ENCODE data around the gene NUP214.
A peak's percentile ranks its signal among the peaks of the same experiment; 100 is the strongest.

Gene NUP214

DNA sequence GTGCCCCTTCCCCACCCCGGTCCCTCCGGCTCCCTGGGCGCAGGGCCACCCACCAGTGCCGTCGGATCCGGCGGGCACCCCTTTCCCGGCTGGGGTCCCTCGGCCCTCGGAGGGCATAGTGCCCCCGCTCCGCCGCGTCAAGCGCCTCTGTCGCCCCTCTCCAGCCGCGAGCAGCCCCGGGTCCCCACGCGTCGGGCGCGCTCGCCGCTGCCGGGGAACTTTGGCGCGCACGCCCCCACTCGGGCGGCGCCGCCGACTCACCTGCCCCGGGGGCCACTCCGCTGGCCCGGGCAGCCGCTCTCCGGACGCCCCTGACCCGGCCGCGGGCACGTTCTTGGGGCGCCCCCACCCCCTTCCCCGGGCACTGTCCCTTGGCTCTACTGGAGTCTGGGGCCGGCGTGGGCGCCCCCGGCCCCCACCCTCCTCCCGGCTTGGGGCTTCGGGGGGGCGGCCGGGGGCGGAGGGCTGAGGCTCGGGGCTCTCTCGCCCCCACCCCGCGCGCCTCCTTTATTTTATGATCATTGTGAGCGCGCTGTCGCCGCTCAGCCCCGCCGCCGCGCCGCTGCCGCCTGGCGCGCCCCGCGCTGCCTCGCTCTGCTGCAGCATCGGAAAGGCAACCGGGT is 152.0 kb downstream of the NUP214 start:
- no peak for DNase-seq (ENCODE audit: low spot score)

DNA sequence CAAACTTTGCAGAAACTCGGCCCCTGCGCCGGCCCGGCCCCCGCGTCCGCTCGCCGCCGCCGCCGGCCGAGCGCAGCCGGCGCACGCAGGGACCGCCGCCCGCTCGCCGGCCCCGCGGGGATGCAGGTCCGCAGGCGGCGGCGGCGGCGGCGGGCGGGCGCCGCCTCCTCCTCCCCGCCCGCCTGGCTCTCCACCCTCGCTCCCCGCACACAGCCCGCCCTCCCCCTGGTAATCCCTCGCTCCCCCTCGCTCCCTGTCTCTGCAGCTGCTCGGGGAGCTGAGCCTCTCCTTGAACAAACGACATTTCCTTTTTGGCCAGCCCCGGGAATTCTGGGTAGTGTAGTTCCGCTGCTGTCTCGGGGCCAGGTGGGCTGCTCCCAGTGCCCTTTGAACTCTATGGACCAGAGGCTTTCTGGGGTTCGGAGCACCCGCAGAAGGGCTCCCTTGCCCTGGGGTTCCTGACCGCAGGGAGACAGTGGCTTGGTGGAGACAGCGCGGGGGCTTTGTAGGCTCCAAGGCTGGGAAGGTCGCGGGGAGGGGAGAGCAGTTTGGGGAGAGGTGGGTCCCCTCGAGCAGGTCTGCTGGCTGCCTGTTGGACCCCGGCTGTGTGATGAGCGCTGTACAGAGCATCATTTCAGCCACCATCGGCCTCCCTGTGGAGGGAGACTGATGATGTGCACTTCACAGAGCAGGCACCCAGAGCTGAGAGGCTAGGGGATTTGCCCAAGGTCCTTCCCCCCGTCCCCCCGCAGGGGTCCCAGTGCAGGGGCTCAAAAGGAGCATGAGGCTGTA is 152.7 kb downstream of the NUP214 start:
- DNase-seq (ENCODE audit: low spot score) = peak; percentile 87

DNA sequence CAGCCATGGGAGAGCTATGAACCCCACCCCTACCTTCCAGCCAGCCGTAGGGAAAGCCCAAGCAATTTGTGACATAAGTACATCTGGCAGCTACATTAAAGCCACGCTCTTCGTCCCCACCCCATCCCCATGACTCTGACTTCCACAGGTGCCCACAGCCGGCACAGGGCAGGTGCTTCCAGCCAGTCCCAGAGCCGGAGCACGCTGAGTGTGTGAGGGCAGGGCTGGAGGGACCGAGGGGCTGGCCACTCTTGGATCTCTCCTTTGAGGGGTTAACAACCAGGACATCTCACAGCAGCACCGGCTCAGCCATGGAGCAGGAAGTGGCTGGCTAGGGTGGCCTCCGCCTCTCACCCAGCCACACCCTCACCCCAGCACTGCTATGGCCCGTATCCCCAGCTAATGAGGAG is 153.3 kb downstream of the NUP214 start:
- no peak for DNase-seq (ENCODE audit: low spot score)

DNA sequence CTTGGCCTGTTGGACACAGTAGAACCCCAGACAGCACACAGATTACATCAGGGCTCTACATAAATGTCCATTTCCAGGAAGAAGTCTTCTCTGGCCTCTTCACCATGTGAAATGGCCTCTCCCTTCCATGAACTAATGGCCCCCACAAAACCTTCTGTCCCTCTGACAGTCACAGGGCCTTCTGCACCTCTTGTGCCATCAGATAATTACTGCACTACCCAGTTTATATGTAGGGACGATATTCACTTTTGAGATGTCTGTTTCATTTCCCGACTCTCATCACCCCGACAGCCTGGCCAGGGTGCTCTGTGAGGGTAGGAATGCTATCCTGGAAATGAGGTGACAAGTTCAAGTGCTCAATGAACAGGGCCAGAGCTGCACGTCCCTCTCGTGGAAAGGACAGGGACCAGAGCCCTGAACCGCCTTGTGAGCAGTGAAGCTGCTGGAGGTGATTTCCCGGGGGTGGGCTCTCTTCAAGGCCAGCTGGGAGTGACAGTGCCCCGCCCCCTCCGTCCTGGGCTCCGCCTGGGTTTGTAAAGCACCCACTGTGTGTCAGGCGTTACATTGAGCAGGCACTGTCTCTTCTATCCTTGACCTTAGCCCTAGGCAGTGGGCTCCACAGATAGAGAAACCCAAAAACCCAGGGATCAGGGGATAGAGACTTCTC is 153.9 kb downstream of the NUP214 start:
- no peak for DNase-seq (ENCODE audit: low spot score)

DNA sequence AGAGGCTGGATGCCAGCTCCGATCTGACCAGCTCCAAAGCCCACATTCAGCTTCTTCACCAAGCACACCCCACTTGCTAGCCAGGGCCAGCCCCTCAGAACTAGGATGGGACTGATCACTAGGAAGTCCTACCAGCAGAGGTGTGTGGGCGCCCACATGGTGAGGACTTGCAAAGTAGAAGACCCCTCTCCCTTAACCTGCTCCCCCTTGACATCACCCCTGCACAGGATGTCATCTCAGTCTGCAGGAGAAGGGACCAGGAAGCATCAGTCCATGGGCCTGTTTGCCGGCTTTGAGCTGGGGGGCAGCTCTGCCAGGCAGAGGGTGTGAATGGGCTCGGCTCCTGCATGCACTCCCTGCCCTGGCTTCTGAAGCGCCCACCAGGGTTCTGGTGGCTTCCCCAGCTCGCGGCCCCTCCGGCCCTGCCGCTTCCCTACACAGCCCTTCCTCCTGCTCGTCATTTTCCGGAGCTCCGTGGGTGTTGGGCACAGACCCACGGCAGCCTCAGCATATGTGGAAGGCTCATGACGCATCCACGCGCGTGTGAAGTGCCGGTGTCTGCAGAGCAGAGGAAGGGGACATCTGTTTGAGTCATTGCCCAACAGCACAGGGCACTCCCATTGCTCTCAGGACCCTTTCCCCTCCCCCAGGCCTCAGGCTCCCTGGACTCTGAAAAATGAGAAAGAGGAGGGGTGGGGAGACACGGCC is 154.6 kb downstream of the NUP214 start:
- DNase-seq (ENCODE audit: low spot score) = no peak

DNA sequence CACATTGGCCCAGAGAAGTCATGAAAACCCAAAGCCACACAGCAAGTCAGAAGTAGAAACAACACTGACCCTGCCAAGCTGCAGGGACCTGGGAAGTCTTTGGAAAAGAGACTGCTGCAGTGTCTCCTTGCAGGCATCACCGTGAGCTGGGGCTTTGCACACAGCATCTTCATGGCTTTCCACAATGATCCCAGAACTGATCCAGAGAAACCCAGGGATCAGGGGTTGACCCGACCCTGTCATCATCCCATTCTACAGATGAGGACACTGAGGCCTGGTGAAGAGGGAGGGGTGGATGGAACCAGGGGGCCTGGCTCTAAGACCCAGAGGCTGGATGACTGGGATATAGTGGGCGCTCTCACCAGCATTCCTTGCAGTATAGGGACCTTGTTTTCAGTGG is 155.3 kb downstream of the NUP214 start:
- no peak for DNase-seq (ENCODE audit: low spot score)

DNA sequence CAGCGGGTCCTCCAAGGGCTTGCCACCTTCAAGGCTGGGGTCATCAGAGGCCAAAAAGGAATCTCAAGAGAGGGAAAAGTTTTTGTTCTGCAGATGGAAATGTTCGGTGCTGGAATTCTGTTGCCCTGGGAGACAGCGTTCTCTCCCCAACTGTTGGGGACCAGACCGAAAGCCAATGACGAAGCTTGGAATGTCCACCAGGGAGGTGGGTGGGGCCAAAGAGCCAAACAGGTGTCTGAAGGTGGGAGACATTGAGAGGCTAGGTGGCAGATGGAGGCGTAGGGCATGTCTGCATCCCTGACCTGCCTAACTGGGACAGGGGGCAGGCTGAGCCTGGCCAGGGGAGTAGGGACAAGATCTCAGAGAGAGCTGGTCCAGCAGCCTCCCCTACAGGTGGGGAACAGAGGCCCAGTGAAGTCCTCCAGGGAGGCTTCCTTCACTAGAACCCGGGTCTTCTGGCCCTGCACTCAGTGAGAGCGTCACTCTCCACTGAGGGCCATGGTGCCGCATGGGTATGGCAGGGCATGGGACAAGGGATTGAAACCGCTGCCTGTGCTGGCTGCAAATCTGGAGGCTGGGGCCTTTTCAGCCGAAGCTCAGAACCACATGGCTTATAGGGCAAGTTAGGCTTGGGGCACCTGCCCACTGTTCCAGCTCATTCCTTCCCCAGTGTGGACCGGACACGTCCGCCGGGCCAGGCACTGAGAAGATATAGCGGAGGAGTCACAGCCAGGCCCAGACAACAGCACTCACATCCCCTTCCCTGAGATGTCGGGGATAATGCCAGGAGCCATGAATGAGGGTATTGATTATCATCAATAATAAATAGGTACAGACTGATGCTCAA is 156.0 kb downstream of the NUP214 start:
- no peak for DNase-seq (ENCODE audit: low spot score)

DNA sequence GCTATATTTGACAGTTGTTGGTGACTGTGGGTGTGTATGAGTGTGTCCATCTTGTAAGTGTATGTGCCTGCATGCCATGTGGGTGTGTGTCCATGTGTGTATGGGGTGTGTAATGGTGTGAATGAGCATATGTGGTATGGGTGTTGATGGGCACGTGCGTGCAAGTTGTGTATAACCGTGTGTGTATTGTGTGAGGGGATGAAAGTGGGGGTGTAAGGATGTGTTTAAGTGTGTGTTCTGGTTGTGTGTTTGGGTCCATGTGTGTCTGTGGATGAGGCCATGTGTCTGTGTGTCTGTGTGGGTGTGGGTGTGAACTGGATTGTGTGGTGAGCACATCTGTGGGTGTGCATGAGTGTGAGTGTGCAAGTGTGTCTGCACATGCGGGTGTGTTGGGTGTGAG is 156.8 kb downstream of the NUP214 start:
- DNase-seq (ENCODE audit: low spot score) = no peak

DNA sequence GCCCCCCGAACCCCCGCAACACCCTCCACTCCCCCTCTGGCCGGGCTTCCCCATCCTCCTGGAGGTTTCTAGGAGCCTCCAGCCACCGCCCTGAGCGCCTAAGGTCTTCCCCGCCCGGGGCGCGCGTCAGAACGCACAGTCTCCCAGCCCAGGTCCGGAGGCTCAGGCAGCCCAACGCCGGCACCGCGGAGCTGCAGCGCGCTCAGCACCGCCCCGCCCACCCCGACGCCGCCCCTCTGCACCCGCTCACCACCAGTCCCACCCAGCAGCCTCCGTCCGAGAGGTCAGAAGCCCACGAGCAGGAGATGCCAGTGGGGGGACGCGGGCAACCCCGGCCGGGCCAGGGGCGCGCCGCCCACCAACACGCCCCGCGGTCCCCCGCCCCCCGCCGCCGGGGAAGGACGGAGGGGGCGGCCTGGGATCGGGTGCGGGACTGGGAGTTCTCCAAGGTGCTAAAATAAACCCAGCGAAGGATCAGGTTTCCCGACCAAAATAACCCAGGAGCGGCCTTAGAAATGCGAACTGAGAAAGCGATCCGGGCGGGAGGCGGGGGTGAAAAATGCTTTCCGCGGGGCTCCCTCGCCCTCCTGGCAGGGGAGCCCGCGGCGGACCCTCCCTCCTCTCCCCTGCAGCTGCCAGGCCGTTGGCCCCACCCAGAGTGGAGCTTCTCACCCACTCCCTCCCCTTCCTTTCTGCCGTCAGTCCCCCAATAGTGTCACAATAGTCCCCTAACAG is 157.5 kb downstream of the NUP214 start:
- DNase-seq (ENCODE audit: low spot score) = no peak
